BE2C (cell line): ENCODE results near the gene PPP1R3C.

Experiments used
- DNase-seq: peaks from one replicate; pipeline ENCODE4 v3.0.0-alpha.2; 2020
- H3K27me3 ChIP-seq: fragments of 250-450 bp; sonication (Bioruptor Pico); 2 replicates; pipeline ENCODE4 v1.5.1; 2020; ENCODE audit warnings: mild to moderate bottlenecking
- H3K36me3 ChIP-seq: fragments of 250-450 bp; sonication (Bioruptor Pico); 2 replicates; pipeline ENCODE4 v1.5.1; 2020; ENCODE audit warnings: mild to moderate bottlenecking
- H3K4me1 ChIP-seq: fragments of 250-450 bp; sonication (Bioruptor Pico); 2 replicates; pipeline ENCODE4 v1.5.1; 2020
- H3K4me3 ChIP-seq: 2 replicates; pipeline ENCODE4 v1.5.1; 2011; ENCODE audit warnings: low read depth, low read length
- H3K9me3 ChIP-seq: fragments of 250-450 bp; sonication (Bioruptor Pico); 2 replicates; pipeline ENCODE4 v1.5.1; 2020
- TF ChIP-seq, protein P1 (sequence below): IDR thresholded peaks from 2 replicates; pipeline ENCODE4 v1.5.1; 2012; ENCODE audit warnings: mild to moderate bottlenecking, low read depth, low read length

The PPP1R3C gene

DNA sequence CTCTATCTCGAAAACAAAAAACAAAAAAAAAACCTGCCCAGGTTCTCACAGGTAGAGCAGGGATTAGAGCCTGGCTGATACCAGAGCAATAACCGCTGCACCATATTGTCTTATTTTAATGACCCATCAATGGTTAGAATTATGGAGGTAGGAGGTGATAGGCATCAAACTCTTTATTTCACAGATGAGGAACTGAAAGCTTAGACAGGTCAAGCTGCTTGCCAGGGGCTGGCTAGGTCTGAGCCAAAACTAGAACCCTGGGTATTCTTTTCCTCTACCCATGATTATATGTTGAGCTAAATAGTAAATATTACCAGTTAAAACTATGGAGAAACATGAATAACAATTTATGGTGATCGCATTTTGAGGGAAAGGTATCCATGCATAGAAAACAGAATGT is 2.0 kb upstream of the PPP1R3C start:
- H3K27me3 ChIP-seq: no peaks in the 10 kb centered on the region
- H3K4me3 ChIP-seq: no peak overlapping the region
- no peaks in the 10 kb centered on the region for H3K9me3 ChIP-seq
- peaks cover 5% of the 10 kb centered on the region for H3K4me1 ChIP-seq
- TF ChIP-seq, protein P1, sequence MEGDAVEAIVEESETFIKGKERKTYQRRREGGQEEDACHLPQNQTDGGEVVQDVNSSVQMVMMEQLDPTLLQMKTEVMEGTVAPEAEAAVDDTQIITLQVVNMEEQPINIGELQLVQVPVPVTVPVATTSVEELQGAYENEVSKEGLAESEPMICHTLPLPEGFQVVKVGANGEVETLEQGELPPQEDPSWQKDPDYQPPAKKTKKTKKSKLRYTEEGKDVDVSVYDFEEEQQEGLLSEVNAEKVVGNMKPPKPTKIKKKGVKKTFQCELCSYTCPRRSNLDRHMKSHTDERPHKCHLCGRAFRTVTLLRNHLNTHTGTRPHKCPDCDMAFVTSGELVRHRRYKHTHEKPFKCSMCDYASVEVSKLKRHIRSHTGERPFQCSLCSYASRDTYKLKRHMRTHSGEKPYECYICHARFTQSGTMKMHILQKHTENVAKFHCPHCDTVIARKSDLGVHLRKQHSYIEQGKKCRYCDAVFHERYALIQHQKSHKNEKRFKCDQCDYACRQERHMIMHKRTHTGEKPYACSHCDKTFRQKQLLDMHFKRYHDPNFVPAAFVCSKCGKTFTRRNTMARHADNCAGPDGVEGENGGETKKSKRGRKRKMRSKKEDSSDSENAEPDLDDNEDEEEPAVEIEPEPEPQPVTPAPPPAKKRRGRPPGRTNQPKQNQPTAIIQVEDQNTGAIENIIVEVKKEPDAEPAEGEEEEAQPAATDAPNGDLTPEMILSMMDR: no peak
- no peak for DNase-seq
- H3K36me3 ChIP-seq: no peaks in the 10 kb centered on the region; the same call in none of the 2 replicates

GRCh38 chr10:91634246-91634645 is 1.4 kb upstream of the PPP1R3C start:
- Histone ChIP-seq H3K27me3 (no peaks in the 10 kb centered on the region), H3K36me3 (peaks cover 2% of the 10 kb centered on the region), H3K4me3 (no peak overlapping the region), H3K9me3 (no peaks in the 10 kb centered on the region), H3K4me1 (peaks cover 5% of the 10 kb centered on the region)
- TF ChIP-seq, protein P1: no peak
- no peak for DNase-seq

GRCh38 chr10:91630625-91631024 is 2.2 kb downstream of the PPP1R3C start:
- H3K36me3 ChIP-seq: peaks cover 2% of the 10 kb centered on the region
- H3K9me3 ChIP-seq: no peaks in the 10 kb centered on the region
- peaks cover 5% of the 10 kb centered on the region for H3K4me1 ChIP-seq
- DNase-seq: no peak
- TF ChIP-seq, protein P1: no peak
- H3K27me3 ChIP-seq: no peaks in the 10 kb centered on the region
- no peak overlapping the region for H3K4me3 ChIP-seq

DNA sequence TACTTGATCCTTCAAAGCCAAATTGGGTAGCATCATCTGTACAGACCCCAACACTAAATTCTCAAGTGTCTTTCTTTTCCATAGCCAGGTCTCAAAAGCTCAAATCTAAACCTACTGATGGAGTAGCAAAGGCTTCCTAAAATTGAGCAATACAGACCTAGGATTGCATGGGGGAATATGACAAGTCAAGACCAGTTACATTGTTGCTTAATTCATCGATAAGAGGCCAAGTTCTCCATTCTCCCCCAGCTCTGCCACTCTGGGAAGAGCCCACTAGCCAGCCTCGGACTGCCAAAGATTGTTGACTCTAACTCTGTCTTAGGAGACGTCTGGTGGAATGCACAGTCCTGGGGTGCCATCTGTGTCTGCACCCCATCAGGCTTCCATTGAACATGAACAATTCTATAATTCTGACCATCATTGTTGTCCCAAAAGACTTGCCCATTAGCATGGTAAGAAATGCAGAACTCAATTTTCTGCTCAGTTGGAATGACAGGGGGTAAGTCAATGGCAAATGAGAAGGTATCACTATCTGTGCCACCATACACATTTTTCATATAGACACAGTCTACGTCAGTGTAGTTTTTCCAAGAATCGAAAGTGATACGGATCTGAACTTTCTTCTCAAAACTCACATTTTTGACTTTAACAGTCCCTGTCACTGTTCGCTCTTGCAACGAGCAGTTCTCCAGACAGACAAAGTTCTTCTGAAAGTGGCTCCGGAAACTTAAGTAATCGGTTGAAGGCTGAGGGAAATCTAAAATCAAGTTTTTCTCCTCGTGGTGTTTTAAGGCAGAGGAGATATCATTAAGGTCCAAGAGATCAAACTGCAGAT is 2.9 kb downstream of the PPP1R3C start:
- Histone ChIP-seq H3K4me1 (peaks cover 5% of the 10 kb centered on the region), H3K27me3 (no peaks in the 10 kb centered on the region), H3K4me3 (no peak overlapping the region), H3K9me3 (no peaks in the 10 kb centered on the region), H3K36me3 (peaks cover 2% of the 10 kb centered on the region)
- DNase-seq: no peak
- TF ChIP-seq, protein P1: no peak

DNA sequence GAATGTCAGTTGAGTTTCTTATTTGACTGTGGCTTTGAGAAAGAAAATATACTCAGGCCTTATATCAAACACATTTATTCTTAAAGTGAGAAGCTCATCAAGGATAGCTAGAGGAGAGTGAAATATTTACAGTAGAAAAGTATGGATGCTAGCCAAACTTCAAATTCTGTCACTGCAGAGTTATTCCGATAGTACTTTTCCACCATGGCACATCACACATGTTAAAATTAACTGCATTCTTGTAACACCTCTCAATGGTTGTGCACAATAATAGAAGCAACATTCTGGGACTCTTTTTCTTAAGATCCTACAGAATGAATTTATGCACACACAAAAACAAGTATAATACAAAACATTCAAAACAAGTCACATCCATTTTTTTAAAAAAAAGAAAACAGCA is 4.5 kb downstream of the PPP1R3C start:
- Histone ChIP-seq H3K4me3 (no peak overlapping the region), H3K36me3 (peaks cover 2% of the 10 kb centered on the region), H3K27me3 (no peaks in the 10 kb centered on the region), H3K4me1 (no peaks in the 10 kb centered on the region; the same call in 1 of the 2 replicates), H3K9me3 (no peaks in the 10 kb centered on the region)
- TF ChIP-seq, protein P1: no peak
- no peak for DNase-seq
